GM18907 (cell line): ENCODE results near the gene PLAGL2.
"Not testable (repeated sequence)": the region's sequence is repeated elsewhere in the genome, so short reads cannot be mapped to it uniquely, and the experiment has no call there.

Experiments
- ATAC-seq: cut with Tn5 transposase; IDR thresholded peaks from one replicate; pipeline ENCODE4 v1.9.1; 2021; ENCODE audit warnings: mild to moderate bottlenecking, moderate library complexity; ENCODE audit not compliant: unreplicated experiment

The PLAGL2 gene

DNA sequence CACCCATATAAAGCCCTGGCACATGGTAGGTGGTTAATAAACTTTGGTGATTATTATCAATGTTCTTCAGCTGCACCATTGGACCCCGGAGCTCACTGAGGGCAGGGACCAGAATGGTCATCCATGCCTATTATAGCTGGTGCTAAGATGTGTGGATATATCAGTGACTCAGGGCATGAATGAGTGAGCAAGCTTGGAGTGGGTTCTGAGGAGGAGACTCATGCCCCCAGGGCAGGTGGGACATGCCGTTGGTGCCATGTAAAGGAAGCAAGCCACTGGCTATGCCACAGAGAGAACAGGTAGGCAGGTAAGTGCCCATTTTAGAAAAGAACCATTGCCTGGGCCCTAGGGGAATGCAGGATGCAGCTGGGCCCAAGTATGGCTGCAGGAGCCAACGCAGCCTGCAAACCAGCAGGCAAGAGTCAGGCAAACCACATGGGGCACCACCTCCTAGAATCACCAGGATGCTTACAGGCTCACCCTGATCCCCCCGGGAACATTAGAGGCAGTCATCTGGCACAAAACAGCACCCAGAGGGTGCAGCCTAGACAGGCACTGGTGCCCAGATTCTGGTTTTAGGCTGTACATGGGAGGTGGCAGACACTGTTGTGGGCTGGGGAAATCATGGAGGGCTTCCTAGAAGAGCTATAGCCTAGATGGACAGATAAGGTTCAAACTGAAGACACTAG, 23.5 kb downstream of the PLAGL2 start:
- ATAC-seq = no peak

DNA sequence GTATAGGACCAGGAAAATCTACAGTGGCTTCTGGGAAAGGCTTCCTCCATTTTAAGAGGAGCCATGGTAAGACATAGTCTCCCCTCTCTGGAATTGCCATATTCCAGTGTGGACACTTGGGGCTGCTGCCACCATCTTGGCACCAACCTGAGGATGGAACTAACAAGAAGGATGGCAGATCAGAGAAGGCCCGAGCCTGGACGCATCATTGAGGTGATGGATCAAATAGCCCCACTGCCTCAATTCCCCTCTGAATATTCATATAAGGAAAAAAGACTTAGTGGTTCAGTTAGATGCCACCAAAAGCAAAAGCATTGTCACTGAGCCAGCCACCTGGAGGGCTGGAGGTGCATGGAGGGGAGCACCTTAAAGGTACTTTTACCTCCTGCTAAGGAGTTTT, 25.9 kb downstream of the PLAGL2 start:
- no peak for ATAC-seq

DNA sequence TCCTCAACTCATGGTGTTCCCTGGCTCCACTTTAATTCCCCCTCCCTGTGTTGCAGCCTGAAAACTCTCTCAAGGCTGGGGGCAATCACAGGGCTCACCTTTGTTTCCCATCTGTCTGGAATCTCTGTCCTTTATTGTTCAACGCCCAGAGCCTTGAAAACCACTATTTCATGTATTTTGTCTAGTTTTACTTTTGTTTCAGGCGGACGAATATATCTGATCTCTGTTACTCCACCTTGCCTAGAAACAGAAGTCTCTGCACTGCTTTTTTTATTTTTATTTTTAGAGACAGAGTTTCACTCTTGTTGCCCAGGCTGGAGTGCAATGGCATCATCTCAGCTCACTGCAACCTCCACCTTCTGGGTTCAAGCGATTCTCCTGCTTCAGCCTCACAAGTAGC, 27.6 kb downstream of the PLAGL2 start:
- ATAC-seq = no peak

DNA sequence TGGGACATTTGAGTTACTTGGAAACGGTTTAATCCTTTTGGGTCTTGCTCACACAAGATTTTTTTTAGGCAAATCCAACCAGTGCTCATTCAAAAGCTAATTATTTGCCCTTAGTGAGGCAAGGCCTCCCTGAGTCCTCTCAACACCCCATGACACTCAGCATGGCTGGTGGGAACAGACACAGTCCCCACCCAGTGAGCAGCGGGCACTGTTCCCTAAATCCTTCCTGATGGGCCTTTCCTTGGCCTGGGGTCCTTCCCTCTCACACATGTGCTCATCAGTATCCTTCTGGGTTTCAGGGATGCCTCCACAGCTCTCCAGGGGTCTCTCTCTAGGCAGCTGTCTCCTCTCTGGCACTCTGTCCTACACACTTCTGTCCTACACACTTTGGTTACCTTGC, 28.0 kb downstream of the PLAGL2 start:
- no peak for ATAC-seq

DNA sequence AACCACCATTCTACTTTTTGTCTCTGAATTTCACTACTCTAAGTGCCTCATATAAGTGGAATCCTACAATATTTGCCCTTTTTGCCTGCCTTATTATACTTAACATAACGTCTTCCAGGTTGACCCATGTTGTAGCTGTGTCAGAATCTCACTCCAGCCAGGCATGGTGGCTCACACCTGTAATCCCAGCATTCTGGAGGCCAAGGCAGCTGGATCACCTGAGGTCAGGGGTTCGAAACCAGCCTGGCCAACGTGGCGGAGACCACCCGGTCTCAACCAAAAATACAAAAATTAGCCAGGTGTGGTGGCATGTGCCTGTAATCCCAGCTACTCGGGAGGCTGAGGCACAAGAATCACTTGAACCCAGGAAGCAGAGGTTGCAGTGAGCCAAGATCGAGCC, 29.8 kb downstream of the PLAGL2 start:
- ATAC-seq = not testable (repeated sequence)

DNA sequence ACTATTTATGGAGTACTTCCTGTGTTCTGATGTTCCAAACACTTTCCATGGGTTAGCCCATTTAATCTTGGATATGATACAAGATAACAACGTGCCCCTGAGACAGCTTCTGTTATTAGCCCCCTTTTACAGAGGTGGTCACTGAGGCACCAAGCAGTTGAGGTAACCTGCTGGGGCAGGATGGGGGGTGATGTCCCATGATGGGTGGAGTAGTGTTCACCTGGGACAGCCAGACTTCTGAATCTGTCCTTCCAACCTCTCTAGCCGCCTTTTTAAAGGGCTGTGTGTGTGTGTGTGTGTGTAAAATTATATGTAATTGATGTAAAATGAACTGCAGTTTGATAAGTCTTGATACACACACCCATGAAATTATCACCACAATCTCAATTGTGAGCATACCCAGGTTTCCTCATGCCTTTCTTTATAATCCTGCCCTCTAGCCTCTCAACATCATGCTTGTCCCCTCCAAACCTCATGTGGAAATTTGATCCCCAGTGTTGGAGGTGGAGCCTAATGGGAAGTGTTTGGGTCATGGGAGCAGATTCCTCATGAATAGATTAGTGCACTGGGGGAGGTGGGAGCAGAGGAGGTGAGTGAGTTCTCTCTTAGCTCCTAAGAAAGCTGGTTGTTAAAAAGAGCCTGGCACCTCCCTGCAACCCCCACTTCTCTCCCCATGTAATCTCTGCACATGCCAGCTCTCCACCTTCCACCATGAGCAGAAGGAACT, 39.2 kb downstream of the PLAGL2 start:
- no peak for ATAC-seq

DNA sequence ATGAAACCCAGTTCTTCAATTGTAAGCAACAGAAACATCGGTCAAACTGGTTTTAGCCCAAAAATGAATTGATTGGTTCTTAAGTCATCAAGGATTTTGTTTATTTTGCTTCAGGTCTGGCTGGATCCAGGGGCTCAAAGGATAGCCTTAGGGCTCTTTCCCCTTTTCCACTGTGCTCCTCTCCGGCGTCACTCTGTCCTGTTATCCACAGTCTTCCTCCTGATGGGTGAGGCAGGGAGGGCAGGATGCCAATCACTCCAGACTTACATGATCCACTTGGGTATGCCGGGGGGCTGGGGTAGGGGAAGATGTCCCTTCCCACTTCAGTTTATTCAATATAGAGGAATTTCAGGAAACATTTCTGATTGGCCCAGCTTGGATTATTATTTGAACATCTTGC, 40.0 kb downstream of the PLAGL2 start:
- ATAC-seq = no peak

DNA sequence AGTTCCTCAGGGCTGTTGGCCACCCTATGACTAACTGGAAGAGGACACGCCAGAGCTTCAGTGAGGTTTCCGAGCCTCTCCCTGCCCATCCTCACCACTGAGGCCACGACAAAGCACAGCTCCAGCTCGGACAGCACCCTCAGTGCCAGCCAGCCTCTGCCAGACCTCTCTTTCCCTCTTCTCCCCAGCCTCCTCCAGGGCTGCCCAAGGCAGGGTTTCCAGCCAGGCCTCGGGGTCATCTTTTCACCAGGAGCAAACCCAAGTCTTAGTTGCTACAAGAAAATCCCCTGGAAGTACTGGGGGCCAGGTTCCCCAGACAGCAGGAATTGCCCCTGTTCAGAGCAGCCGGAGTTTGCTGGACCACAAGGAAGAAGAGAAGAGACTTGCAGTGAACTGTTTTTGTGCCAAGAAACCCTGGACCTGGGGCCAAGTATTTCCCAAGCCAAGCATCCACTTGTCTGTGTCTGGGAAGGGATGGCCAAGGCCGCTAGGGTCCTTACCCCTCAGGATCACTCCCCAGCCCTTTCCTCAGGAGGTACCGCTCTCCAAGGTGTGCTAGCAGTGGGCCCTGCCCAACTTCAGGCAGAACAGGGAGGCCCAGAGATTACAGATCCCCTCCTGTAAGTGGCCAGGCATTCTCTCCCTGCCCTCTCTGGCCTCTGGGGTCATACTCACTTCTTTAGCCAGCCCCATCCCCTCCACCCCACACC, 41.6 kb downstream of the PLAGL2 start:
- no peak for ATAC-seq

DNA sequence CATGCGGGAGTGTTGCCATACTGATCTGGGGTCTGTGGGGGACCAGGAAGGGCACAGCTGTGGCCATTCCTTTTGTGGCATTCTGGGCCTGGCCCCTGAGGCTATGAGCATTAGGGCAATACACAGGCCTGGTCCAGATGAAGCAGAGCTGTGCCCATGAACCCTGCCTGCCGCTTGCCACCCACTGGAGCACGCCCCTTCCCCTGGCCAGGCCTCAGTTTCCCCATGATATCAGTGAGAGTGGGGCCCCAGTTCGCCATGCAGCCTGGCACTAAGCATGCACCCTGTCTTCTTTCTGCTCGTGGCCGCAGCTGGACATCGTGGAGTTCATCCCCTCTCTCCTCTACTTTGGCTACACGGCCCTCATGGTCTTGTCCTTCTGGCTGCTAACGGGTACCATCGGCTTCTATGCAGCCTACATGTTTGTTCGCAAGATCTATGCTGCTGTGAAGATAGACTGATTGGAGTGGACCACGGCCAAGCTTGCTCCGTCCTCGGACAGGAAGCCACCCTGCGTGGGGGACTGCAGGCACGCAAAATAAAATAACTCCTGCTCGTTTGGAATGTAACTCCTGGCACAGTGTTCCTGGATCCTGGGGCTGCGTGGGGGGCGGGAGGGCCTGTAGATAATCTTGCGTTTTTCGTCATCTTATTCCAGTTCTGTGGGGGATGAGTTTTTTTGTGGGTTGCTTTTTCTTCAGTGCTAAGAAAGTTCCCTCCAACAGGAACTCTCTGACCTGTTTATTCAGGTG, 42.4 kb downstream of the PLAGL2 start:
- no peak for ATAC-seq

DNA sequence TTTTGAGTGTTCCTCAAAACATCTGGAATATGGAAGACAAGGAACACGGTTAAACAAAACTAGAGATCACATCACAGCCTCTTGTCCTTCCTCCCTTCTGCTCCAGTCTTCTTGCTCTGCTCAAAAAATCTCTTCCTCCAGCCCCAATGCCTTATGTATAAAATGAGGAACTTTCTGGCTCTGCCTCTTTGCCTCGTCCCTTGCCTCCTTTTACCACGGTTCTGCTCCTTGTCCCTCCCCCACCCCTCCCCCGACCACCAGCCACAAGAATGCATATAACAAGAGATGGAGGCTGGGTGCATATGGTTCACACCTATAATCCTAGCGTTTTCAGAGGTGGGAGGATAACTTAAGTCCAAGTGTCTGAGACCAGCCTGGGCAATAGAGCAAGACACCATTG, 43.6 kb downstream of the PLAGL2 start:
- ATAC-seq = no peak

DNA sequence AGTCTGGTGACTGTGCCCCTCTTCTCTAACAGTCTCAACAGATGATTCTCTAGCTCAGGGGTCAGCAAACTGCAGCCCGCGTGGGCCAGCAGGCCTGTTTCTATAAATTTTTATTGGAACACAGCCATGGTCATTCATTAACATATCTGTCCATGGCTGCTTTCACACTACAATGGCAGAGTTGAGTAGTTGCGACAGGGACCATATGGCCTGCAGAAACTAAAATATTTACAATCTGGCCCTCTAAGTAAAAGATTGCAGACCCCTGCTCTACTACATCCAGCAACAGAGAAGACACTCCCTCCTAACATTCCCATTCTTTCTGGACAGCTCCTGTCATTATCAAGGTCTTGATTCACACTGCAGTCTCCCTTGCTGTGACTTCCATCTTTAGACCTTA, 45.2 kb downstream of the PLAGL2 start:
- ATAC-seq = no peak

DNA sequence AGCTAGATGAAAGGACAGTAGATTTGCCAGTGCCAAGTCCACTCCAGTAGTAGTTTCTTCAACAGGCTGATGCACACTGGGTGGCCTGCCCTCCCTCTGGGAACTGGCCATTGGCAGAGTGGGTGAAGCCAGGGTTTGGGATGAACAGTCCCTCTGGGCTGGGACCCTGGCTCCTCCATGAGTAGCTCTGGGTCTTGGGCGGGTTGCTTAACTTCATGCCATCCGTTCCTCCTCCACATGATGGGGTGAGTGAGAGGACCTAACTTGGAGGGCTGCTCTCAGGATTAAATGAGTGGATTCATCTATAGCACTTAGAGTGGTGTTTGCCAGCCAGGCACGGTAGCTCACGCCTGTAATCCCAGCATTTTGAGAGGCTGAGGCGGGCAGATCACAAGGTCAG, 47.2 kb downstream of the PLAGL2 start:
- ATAC-seq = no peak

DNA sequence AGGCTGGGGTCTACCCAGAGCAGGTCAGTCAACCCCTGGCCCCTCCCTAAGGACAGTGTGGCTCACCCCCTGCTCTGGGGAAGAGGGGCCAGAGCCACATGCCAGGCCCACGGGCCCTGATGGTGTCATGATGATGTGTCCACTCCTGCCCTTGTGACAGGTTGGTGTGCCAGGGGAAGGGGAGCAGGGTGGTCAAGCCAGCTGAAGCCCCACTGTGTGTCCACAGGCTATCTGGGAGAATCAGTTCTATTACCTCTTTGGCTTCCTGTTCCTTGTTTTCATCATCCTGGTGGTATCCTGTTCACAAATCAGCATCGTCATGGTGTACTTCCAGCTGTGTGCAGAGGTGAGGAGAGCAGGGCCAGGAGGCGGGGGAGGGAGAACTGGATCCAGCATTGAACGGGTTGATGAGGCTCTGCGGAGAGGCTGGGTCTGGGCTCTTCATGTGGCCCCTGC, 47.7 kb downstream of the PLAGL2 start:
- no peak for ATAC-seq

DNA sequence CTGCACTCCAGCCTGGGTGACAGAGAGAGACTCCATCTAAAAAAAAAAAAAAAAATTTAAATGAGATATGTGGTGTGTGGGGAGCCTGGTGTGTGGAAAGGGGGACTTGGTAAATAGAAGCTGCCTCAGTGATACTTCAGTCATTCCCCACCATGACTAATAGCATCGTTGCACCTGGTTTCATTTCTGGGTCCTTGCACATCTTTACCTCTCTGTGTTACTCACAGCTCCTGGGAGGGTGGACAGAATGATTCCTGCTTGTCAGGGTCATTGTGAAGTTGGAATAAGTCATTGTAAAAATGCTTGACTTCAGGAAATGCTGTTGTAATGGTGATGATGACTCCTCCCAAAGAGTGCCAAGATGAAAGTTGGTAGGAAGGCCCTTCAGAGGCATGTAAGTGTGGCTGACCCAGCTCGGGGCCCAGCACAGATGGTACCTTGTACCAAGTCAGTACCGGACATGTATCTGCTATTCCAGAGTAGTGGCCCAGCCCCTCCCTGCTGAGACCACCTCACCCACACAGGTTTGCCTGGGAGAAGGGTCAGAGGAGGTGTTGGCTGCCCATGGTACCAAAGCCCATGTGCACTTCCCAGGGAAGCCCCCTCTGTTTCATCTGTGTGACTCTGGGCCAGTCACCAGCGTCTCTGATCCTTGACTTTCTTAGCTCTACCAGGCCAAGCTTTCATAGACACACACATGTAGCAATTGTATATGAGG, 48.4 kb downstream of the PLAGL2 start:
- ATAC-seq = no peak

DNA sequence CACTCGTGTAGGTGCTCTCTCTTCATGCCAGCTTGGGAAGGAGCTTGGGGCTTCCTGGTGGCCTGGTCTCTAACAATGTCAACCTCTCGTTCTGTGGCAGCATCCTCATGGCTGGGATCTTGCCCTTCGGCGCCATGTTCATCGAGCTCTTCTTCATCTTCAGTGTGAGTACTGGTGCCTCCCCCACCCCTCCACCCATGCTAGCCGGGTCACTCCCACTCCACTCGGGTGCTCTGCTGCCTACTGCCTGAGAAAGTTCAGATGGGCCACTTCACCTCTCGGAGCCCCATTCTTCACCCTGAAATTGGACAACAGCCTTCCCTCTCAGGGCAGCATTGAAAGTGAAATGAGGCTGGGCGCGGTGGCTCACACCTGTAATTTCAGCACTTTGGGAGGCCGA, 49.2 kb downstream of the PLAGL2 start:
- ATAC-seq = no peak

DNA sequence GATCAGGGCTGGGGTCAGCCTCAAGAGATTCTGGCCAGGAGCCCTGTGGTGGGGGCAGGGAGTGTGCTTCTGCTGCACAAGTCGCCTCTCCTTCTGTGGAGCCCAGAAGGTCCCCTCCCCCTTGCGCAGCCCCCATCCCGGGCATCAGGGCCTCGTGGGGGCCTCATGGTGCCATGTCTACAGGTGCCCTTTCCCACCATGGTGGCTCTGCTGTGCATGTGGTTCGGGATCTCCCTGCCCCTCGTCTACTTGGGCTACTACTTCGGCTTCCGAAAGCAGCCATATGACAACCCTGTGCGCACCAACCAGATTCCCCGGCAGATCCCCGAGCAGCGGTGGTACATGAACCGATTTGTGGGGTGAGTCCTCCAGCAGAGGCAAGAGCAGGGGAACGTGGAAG, 49.9 kb downstream of the PLAGL2 start:
- ATAC-seq = no peak

DNA sequence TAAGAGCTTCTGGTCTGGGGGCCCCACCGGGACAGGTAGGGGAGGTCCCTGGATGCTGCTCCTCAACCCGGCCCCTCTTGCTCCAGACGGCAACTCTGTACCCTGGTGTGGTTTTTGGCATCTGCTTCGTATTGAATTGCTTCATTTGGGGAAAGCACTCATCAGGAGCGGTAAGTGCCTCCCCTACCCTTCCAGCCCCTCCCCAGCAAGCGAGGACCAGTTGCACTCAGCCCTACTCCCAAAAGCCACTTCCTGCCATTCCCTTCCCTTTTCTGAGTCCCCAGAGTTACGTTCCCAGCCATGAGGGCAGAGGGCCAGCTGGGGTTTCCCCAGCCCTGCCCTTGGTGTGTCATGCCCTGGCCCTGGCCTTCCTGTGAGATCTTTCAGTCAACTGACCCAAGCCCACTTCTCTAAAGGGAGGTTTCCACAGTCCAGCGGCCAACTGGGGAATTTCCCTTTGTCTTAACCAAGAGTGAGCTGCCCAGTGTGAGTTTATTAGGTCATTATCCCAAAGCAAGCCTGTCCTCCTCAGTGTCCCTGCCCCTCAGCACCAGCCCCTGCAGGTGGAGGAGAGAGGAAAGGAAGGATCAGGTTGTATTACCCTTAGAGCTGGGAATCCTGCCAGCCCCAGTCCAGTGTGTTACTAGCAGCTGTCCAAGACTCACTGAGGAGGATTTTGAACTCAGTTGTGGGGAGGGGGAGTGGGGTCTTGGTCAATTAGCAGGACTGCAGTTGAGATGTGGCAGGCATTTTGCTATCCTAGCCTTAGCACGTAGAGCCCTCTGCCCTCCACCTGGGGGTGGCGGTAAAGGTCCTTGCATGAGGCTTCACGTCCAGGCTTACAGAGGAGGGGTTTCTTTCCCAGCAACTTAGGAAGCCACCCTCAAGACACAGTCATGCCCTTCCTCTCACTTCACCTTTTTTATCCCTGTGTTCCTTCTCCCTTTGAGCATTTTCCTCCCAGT, 52.2 kb downstream of the PLAGL2 start:
- ATAC-seq = no peak

DNA sequence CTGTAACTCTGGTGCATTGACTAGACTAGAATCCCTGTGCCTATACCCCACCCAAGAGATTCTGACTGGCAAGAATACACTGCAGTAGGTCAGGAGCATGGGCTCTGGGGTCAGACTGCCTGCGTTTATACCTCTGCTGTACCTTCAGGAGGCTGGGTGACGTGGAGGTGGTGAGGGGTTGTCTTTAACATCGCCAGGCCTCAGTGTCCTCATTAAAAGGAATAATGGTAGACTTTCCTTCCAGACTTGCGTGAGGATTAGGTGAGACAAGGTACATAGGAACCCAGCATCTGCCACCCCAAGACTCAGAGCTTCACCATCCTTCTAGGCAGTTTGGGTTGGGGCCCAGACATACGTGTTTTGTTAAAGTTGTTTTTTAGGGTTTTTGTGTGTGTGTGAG, 53.8 kb downstream of the PLAGL2 start:
- ATAC-seq = no peak

DNA sequence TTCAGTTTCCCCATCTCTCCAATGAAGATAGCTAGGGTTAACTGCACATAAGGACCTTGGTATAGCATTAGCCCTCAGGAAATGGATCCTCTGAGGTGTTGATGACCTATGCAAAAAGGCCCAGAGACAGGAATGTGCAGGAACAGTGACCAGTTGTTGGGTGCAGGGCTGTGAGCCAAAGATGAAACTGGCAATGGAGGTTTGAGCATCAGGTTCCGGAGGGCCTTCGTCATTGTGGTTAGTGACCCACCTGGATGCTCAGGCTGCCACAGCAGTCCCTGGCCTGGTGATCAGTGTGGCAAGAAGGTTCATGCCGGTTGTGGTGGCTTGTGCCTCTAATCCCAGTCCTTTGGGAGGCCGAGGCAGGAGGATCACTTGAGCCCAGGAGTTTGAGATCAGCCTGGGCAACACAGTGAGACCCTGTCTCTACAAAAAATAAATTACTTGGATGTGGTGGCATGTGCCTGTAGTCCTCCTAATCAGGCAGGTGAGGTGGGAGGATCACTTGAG, 54.3 kb downstream of the PLAGL2 start:
- ATAC-seq = no peak
